Measurements from ENCODE around the gene MYO1E.
A peak's percentile ranks its signal among the peaks of the same experiment; 100 is the strongest.
"Not testable (repeated sequence)": the region's sequence is repeated elsewhere in the genome, so short reads cannot be mapped to it uniquely, and the experiment has no call there.

The MYO1E gene

DNA sequence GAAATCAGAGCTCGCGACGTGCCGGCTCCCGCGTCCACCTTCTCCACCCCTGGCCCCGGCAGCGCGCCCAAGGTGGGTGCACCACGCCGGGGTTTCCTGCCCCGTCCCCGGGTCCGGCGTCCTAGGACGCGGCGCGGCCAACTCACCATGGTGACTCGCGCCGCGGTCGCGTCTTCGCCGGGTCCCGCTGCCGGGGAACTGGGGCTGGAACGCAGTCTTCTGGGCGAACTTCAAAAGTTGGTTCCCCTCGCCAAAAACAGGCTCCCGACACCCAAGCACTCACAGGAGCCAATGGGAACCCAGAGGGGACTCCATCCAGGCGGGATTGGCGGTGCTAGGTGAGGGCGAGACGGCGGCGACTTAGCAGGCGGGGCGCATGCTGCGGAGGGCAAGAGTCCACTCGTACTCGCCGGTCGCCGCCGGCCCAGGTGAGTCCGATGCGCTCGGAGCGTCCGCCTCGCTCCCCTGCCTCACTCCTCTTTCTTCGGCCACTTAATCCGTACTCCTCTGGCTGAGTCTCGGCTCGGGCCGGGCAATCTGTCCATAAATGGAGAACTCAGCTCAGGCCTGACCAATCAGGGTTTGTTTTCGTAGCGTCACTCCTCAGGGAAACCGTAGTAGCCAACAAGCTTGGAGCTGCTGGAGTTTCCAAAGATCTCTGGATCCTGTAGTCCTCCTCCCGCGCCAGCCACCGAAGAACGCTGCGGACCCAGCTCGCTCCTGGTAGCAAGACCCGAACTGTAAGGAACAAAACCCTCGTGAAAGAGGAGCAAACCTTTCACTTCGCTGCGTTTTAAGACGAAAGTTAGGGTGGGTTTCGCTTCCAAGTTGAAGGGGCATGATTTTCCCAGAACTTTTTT is at the start of gene MYO1E:
MYO1E (minus strand) TSS at position 520 of the 860 bp plus-strand sequence; CDS start at position 149, 371 bp downstream.
- peak within 1 kb of the TSS; percentile 91 to 93 for H3K4me3 Mint-ChIP-seq
- ATAC-seq: peak; percentile 76
- peaks cover 44% of the 10 kb centered on the region for H3K4me1 Mint-ChIP-seq
- H3K27me3 Mint-ChIP-seq: peaks cover 58% of the 10 kb centered on the region
- peak within 1 kb of the TSS; percentile 63 to 78 for H3K27ac Mint-ChIP-seq
- peak in 1 of 2 donors; percentile 23 for DNase-seq
- no peaks in the 10 kb centered on the region for H3K9me3 Mint-ChIP-seq

DNA sequence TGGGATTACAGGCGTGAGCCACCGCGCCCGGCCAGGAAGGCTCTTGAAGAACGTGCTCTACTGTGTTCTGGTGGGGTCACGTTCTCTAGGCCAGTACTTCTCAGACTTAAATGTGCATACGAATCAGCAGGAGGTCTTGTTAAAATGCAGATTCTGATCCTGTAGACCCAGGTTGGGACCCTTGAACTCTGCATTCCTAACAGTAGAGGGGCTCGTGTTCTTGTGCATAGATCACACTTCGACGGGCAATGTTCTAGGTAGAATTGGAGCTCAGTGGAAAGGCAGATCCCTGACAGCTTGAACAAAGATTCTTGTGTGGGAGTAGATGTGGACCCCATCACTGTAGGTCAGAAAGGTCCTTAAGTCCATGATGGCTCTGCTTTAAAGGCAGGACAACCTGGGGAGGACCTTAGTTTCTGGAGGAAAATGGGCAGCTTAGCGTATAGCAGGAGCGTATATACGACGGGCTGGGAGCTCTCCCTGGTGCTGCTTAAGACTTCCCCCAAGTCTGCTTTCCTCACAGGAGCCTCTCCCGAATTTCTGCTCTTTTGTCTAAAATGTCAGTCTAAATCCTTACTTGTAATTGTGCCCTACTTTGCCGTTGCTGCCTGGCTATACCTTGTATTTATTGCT is 48.4 kb upstream of the MYO1E start:
- Mint-ChIP-seq H3K4me3 (no peak overlapping the region), H3K27ac (no peak overlapping the region), H3K27me3 (peaks cover 36% of the 10 kb centered on the region), H3K9me3 (no peaks in the 10 kb centered on the region), H3K4me1 (peaks cover 20% of the 10 kb centered on the region)
- DNase-seq (no peak), ATAC-seq (no peak)

DNA sequence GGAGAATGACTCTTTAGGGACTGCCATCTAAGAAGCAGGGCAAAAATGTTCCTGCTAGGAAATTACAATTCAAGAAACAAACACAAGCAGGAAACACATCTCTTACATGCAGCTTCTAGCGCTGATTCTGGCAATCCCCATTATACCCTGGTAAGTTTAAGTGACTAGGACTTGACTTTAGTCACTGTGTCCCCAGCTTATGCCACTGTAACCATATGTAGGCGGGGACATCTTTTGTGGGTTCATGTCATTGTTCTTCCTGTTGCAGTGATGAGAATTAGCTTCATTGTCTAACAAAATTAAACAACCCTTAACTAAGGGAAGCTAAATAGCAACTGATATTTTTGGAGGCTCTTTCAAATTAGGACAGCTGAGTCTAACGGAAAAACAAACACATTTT is 47.4 kb upstream of the MYO1E start:
- ATAC-seq (peak; percentile 99), DNase-seq (peak in 1 of 2 donors; percentile 31)
- Mint-ChIP-seq H3K4me3 (no peak overlapping the region), H3K4me1 (peaks cover 20% of the 10 kb centered on the region), H3K27me3 (peaks cover 45% of the 10 kb centered on the region), H3K9me3 (no peaks in the 10 kb centered on the region), H3K27ac (no peak overlapping the region)

DNA sequence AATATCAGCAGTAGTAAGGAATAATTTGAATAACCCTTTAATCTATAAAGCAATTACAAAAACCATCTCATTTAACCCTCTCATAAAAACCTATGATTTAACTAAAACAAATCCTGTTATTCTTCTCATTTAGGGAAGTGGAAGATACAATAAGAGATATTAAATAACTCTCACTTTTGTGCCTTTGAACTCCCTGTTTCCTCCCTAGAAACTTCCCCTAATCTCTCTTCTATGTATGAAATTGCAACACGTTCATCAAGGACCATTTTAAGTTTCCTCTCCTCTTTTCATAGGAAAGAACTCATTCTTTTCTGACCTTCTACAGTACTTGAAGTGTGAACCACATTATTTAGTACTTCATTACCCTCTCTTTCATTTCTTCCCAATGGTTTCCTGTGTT is 46.5 kb upstream of the MYO1E start:
- DNase-seq (no peak), ATAC-seq (no peak)
- H3K27me3 Mint-ChIP-seq: peaks cover 43% of the 10 kb centered on the region
- H3K27ac Mint-ChIP-seq: no peak overlapping the region
- H3K4me3 Mint-ChIP-seq: no peak overlapping the region
- H3K4me1 Mint-ChIP-seq: peaks cover 24% of the 10 kb centered on the region
- no peaks in the 10 kb centered on the region for H3K9me3 Mint-ChIP-seq

DNA sequence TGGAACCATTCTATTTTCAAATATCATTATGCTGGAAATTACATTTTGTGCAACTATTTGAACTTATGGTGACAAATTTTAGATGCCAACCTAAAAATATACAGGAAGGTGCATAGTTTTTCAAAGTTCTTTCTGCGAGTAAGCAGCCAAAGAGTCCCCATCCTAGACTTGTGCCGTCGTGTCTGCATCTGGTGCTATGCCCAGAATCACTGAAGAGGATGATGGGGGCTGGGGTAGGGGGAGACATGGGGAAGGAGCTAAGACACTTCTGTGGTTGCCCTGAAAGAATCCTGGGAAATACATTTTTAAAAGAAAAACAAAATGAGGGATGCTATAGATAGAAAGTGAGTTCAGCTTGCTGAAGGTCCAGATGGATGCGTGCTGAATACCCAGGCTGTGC is 44.1 kb upstream of the MYO1E start:
- DNase-seq: no peak
- no peak for ATAC-seq
- Mint-ChIP-seq H3K4me3 (no peak overlapping the region), H3K4me1 (peaks cover 48% of the 10 kb centered on the region), H3K27ac (no peak overlapping the region), H3K9me3 (no peaks in the 10 kb centered on the region), H3K27me3 (peaks cover 42% of the 10 kb centered on the region)

DNA sequence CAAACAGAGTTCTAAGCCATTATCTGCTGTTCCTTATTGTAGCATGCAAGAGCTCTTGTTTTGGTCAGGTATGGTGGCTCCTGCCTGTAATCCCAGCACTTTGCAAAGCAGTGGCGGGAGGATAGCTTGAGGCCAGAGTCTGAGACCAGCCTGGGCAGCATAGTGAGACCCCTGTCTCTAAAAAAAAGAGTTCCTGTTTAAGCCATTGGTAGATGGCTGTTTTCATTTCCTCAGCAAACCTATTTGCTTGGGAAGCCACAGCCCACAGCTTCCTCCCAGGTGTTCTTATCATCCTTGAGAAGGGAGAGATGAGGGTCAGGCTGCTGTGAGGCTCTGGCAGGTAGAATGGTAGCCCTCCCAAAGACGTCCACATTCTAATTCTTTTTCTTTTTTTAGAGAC is 40.9 kb upstream of the MYO1E start:
- H3K27ac Mint-ChIP-seq: peak overlapping the region in 1 of 2 donors; percentile 77
- no peaks in the 10 kb centered on the region for H3K9me3 Mint-ChIP-seq
- ATAC-seq (no peak), DNase-seq (no peak)
- H3K27me3 Mint-ChIP-seq: peaks cover 48% of the 10 kb centered on the region
- no peak overlapping the region for H3K4me3 Mint-ChIP-seq
- H3K4me1 Mint-ChIP-seq: peaks cover 52% of the 10 kb centered on the region

DNA sequence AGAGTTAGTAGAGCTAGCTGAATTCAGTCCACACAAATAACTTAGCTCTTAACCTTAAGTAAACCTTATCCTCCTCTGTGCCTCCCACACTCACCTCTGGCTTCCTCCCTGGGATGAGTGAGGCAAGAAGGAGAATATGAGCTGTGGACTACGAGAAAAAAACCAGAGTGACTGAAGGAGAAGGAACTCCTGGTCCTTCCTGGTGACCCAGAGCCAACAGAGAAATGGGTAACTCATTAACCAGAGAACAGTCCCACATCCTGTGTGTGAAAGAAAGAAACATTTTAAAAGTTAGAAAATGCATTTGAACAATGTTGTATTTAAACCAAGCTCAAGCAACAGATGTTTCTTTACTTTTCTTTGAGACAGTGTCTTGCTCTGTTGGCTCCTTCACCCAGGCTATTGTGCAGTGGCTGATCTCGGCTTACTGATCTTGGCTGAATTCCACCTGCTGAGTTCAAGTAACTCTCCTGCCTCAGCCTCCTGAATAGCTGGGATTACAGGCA is 37.8 kb upstream of the MYO1E start:
- no peak overlapping the region for H3K27ac Mint-ChIP-seq
- no peak overlapping the region for H3K4me3 Mint-ChIP-seq
- no peaks in the 10 kb centered on the region for H3K9me3 Mint-ChIP-seq
- H3K4me1 Mint-ChIP-seq: peaks cover 48% of the 10 kb centered on the region
- DNase-seq (no peak), ATAC-seq (no peak)
- H3K27me3 Mint-ChIP-seq: peaks cover 31% of the 10 kb centered on the region

DNA sequence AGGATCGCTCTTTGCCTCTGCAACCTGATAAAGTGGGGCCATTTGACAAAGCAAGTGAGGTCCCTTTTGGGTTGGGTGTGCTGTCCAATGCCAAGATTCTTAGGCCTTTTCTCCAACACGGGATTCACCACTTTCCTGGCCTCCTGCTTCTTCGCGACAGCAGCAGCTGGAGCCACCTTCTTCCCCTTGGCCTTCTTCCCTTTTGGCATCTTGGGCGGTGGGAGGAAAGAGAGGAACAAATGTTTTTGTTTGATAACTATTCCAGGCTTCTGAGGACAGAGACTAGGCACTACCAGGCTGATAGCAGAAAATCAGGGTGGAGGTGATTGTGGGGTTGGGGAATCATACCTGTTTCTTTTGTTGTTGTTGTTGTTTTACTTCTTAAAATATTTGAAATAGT is 35.3 kb upstream of the MYO1E start:
- Mint-ChIP-seq H3K27ac (no peak overlapping the region), H3K4me1 (peaks cover 32% of the 10 kb centered on the region), H3K27me3 (peaks cover 16% of the 10 kb centered on the region)

DNA sequence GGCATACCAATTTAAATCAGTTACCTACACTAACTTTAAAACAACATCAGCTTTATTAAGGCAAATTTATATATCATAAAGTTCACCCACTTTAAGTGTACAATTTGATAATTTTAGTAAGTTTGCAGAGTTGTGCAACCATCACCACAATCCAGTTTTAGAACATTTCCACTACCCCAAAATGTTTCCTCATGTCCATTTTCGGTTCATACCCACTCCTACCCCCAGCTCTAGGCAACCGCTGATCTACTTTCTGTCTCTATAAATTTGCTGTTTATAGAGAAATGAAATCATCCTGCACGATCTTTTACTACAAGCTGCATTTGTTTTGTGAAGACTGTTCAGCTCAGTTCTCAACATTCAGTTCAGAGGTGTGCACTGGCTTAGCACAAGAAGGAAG is 33.8 kb upstream of the MYO1E start:
- ATAC-seq: no peak
- H3K9me3 Mint-ChIP-seq: no peaks in the 10 kb centered on the region
- no peak overlapping the region for H3K27ac Mint-ChIP-seq
- peaks cover 23% of the 10 kb centered on the region for H3K27me3 Mint-ChIP-seq
- no peak overlapping the region for H3K4me3 Mint-ChIP-seq
- H3K4me1 Mint-ChIP-seq: peaks cover 17% of the 10 kb centered on the region
- DNase-seq: no peak

More for the DNA sequence above, 35.3 kb upstream of the MYO1E start:
- ATAC-seq (no peak), DNase-seq (no peak)
- Mint-ChIP-seq H3K9me3 (no peaks in the 10 kb centered on the region), H3K4me3 (no peak overlapping the region)

DNA sequence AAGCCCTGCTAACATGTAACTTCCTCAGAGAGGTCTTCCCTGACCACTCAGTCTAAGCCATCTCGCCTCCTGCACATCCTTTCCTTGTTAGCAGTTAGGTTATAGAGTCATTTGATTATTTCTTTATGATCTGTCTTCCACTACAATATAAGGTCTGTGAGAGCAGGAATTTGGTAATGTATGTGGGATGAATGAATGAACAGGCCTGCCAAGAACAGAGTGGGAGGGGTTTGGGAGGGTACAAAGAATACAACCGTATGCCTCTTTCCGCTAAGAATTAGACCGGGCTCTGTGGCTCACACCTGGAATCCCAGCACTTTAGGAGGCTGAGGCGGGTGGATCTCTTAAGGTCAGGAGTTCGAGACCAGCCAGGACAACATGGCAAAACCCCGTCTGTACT is 32.4 kb upstream of the MYO1E start:
- Mint-ChIP-seq H3K4me1 (peaks cover 3% of the 10 kb centered on the region), H3K27me3 (peaks cover 34% of the 10 kb centered on the region), H3K4me3 (no peak overlapping the region), H3K9me3 (no peaks in the 10 kb centered on the region), H3K27ac (no peak overlapping the region)
- DNase-seq: no peak
- no peak for ATAC-seq

DNA sequence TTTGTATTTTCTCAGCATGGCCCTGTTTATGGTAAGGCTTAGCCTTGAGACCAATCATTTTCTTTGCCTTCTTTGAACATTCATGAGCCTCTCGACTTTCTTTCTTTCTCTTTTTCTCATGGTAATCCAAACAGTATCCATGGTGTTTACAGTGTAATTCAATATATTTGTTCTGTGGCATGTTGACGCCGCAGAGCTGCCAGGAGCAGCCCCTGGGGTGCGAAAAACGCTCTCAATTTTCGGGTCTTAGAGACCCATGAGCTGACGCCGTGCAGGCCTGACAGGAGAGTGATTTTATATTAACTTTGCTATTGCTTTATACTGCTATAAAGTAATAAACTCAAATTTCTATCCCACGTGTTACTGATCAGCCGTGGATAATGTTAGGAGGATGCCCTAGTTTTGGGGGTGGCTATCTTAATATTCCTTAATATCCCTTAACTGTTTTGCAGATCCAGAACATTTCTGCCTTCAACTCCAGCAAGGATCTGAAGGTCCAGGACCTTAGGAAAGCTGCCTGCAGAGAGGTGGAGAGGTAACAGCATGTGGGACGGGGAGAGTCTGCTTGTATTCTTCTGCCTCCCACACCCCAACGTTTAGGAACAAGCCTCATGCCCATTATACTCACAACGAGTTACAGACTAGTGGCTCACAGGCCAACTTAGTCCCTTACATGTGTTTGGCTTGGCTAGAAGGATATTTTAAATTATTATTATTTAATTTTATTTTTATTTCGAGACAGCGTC is 29.3 kb upstream of the MYO1E start:
- DNase-seq (no peak), ATAC-seq (no peak)
- Mint-ChIP-seq H3K9me3 (no peaks in the 10 kb centered on the region), H3K4me3 (no peak overlapping the region), H3K4me1 (peaks cover 9% of the 10 kb centered on the region), H3K27me3 (peaks cover 43% of the 10 kb centered on the region), H3K27ac (no peak overlapping the region)

DNA sequence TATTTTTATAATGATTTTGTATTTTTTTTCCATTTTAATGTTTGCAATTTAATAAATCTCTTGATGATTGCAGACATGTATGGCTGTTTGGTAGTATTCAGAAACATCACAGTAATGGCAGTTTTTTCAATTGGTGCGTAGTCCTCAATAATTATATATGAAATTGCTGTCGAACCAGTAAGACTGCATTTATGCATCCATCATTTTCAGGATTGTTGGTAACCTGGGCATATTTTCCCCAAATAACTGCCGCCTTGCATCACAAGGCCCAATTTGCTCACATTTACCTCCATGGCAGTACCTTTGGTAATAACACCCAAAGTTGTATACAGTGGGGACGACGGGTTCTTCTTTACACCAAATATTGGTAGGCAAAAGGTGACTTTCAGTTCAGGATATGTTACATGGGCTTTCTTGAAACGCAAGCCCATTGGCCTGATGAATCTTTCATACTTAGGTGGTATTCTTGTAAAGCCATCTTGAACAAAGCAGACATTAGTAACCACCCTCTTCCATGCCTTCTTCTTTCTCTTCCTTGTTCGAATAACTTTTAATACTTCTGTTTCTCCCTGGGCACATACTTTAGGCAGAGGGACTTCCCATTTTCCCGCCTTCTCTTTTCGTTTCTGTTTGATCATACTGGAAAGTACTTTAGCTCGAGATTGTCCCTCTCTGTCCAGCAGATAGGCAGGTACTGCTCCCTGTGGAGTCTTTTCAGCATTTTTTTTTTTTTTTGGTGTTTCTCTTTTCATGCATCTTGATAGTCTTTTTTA is 28.6 kb upstream of the MYO1E start:
- DNase-seq, H3K4me3 Mint-ChIP-seq, H3K9me3 Mint-ChIP-seq, H3K27ac Mint-ChIP-seq, ATAC-seq, H3K4me1 Mint-ChIP-seq: not testable (repeated sequence)
- peaks cover 50% of the 10 kb centered on the region for H3K27me3 Mint-ChIP-seq

DNA sequence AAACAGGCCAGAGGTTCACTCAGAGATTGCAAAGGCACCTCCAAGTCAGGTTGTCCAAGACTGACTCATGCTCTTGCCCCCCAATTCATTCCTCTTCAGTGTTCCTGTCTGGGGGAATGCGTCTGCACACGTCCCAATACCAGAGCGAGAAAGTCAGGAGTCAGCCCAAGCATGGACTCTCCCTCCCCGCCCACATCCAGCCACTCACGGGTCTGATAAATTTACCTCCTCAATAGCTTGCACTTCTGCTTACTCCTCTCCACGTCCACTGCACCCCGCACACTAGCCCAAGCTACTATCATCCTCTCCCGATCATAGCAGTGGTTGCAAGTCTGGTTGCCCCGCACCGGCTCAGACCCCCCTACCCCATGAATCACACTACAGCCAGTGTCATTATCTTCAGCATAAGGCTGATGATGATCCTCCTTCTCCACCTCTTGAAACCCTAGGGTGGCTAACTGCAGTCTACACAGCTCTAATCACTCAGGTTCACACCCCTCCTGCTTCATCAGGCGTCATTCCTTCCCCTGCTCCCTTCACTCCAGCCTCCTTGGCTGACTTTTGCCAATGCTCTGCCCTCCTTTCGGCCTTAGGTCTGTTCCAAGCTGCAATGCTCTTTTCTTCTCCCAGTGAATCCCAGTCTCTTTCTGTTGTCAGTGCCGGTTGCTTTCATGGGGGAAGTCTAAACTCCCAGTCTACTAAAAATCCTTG is 27.6 kb upstream of the MYO1E start:
- H3K4me3 Mint-ChIP-seq: no peak overlapping the region
- no peak for DNase-seq
- peaks cover 48% of the 10 kb centered on the region for H3K27me3 Mint-ChIP-seq
- no peak for ATAC-seq
- no peak overlapping the region for H3K27ac Mint-ChIP-seq
- H3K4me1 Mint-ChIP-seq: peaks cover 9% of the 10 kb centered on the region
- H3K9me3 Mint-ChIP-seq: no peaks in the 10 kb centered on the region

DNA sequence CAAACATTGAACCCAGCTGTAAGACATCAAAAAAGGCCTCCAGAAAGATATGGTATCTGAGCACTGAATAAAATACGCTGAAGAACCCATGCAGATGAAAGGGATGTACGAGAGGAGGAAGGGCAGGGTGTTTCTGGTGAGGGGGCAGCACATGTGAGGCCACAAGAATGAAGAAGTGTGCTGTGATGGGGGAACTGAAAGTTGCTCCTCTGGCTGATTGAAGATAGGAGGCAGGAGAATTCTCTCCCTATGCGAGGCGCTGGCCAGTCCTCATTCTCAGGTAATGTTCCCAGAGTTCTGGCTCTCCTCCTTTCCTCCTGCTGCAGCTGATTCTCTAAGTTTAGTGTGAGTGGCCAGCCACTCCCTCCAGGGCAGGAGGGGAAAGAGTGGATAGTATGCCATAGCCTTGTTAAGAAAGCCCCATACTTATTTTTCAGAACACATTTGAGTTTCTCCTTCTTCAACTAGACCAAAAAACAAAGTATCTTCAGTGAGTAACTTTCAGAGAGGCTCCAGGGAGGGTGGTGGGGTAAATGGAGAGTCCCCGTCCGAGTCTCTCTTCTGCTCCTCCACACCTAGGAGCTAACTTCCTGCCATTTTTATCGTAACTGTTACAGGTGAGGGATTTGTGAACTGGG is 26.9 kb upstream of the MYO1E start:
- no peak for ATAC-seq
- no peak for DNase-seq
- Mint-ChIP-seq H3K4me3 (no peak overlapping the region), H3K27ac (no peak overlapping the region), H3K4me1 (peaks cover 9% of the 10 kb centered on the region), H3K27me3 (peaks cover 48% of the 10 kb centered on the region), H3K9me3 (no peaks in the 10 kb centered on the region)
